Testis (tissue), 5 donors: ENCODE data around the gene TBCCD1. TPM values are rescaled to one million over a fixed set of nuclear protein-coding genes. Genes with fewer than 3 reads are reported as not detected.
A peak's percentile ranks its signal among the peaks of the same experiment; 100 is the strongest.

ENCODE experiments used
- DNase-seq: peaks from one replicate; pipeline ENCODE4 v3.0.0-alpha.2; 2019
- H3K27ac ChIP-seq, 2 donors: fragments of 200-600 bp; sonication (generic); one replicate each; pipeline ENCODE4 v1.5.1; 2019
- H3K27me3 ChIP-seq: fragments of 200-600 bp; sonication (generic); one replicate; pipeline ENCODE4 v1.5.1; 2019
- H3K36me3 ChIP-seq: fragments of 200-600 bp; sonication (generic); one replicate; pipeline ENCODE4 v1.5.1; 2017; ENCODE audit warnings: low read depth; ENCODE audit errors: missing control alignments
- H3K4me1 ChIP-seq: fragments of 200-600 bp; sonication (generic); one replicate; pipeline ENCODE4 v1.5.1; 2019
- H3K4me3 ChIP-seq, 2 donors: fragments of 200-600 bp; sonication (generic); one replicate each; pipeline ENCODE4 v1.5.1; 2017 to 2019
- H3K9me3 ChIP-seq: fragments of 200-600 bp; sonication (generic); one replicate; pipeline ENCODE4 v1.5.1; 2017
- CTCF ChIP-seq, 3 experiments: fragments of 450-650 bp in 2 of 3; fragments of 200-600 bp in 1 of 3; sonication (generic) in 1 of 3; IDR thresholded peaks; one replicate each; pipeline ENCODE4 v1.5.1; 2016 to 2019; ENCODE audit warnings: antibody characterized with exemption in 3 of 3, mild to moderate bottlenecking in 2 of 3, moderate library complexity in 1 of 3
- POLR2A ChIP-seq: fragments of 450-650 bp; IDR thresholded peaks from one replicate; pipeline ENCODE4 v1.6.1; 2017; ENCODE audit warnings: antibody characterized with exemption, mild to moderate bottlenecking, moderate library complexity
- WGBS, 2 donors: methylation state at CpG; one replicate each; pipeline ENCODE4 v1.1.5; 2018; 5-methylcytosine and 5-hydroxymethylcytosine counted together
- intact Hi-C: fragments of 100-400 bp; cut with DNase I; formaldehyde crosslinking; loops from one replicate; pipeline ENCODE4 v1.15.1; 2023; ENCODE audit warnings: low total_unique reads
- long read RNA-seq, 2 donors: transcript quantifications; one replicate each; lab custom pipeline, GENCODE V29; 2026
- polyA plus RNA-seq: library from polyadenylated mRNA; stranded (reverse); fragments of 350-450 nt; fragmentation: Illumina TruSeq; extraction: RNeasy Lipid Tissue Mini Kit (QIAGEN cat#74804); gene quantifications from one replicate; pipeline ENCODE4 v1.2.3, GENCODE V29; 2014; ENCODE audit warnings: low read depth, low replicate concordance; ENCODE audit not compliant: insufficient read depth
- total RNA-seq, 2 donors: library from RNA; depleted of rRNA; stranded (reverse); fragments of >200 nt; gene quantifications; one replicate each; pipeline ENCODE4 v1.2.3, GENCODE V29; 2016

The TBCCD1 gene
- total RNA-seq (10 to 100 TPM; 33.1 to 35.0 TPM), polyA plus RNA-seq (43.4 TPM)
- long read RNA-seq, donor 1, transcript TBCCD1-201 (8 exons, 2,441 nt), result major isoform, 5 of 160 reads
- long read RNA-seq, donor 1, partial matches to known transcripts, result 91 of 160 reads
- long read RNA-seq, donor 1, other reads (novel, unspliced or antisense), result 63 of 160 reads
- long read RNA-seq, donor 2, partial matches to known transcripts, result 0 of 1 reads
- long read RNA-seq, donor 2, other reads (novel, unspliced or antisense), result 0 of 1 reads

- 0% methylated on average over 5 to 30 of the region's 66 CpGs for WGBS, 2 donors
- intact Hi-C loops, result no loop called here
- no peaks in the 10 kb centered on the region for H3K9me3 ChIP-seq
- peak; percentile 82 for TF ChIP-seq POLR2A
- no peak for TF ChIP-seq CTCF (IDR thresholded peaks at IDR 0.05)
- no peaks in the 10 kb centered on the region for H3K36me3 ChIP-seq
- H3K27me3 ChIP-seq, result no peaks in the 10 kb centered on the region
- H3K4me3 ChIP-seq, result peak within 1 kb of the TSS; percentile 73 to 93
- peaks cover 17% of the 10 kb centered on the region for H3K4me1 ChIP-seq
- peak; percentile 93 for DNase-seq
- H3K27ac ChIP-seq, result peak within 1 kb of the TSS; percentile 76 to 88
These were observed at the start of gene TBCCD1 for GRCh38 chr3:186567072-186567921. TSS of gene TBCCD1 (minus strand) at chr3:186567339. CDS start at chr3:186564329, 3,010 bp downstream.

DNA sequence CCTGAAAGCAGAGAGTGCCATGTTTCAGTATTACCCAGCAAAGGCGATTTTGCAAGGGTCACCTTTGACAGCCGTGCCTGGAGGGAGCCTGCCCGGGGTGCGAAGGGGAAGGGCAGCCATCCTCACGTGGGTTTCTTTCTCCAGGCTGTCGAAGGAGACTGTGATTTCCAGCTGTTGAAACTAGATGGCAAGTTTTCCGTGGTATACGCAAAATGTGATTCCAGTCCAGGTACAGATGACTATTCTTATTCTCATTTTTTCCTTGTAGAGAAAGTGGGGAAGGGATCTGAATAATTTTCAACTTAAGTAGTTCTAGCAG is 49.1 kb upstream of the TBCCD1 start:
- Histone ChIP-seq H3K36me3 (no peaks in the 10 kb centered on the region), H3K4me1 (no peaks in the 10 kb centered on the region), H3K9me3 (no peaks in the 10 kb centered on the region), H3K4me3 (no peak overlapping the region), H3K27me3 (no peaks in the 10 kb centered on the region), H3K27ac (no peak overlapping the region)
- intact Hi-C loops, result loop anchor here (10.0 kb wide), 1 partner anchor 209 kb away; no protein-coding TSS in a partner anchor
- DNase-seq, result no peak
- TF ChIP-seq POLR2A, result no peak
- TF ChIP-seq CTCF (IDR thresholded peaks at IDR 0.05), result no peak
- WGBS, 2 donors, result 69 to 81% methylated on average over 8 of the region's 8 CpGs

GRCh38 chr3:186614597-186615483 is 47.7 kb upstream of the TBCCD1 start:
- H3K27me3 ChIP-seq, result no peaks in the 10 kb centered on the region

DNA sequence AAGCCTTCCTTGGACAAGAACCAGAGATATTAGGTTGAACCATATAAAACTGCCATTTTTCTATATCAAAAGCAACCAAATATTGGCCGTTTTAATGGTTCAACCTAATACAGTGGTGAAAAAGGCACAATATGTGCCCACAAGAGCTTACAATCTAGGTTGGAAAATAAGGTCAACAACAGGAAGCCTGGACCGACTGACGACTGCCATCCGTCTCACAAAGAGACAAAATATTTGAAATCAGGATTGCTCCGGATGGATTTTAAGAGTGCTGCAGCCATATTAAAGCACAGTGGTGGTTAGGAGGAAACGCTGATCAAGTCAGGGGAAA is 47.1 kb upstream of the TBCCD1 start:
- H3K4me3 ChIP-seq, result no peak overlapping the region
- no peaks in the 10 kb centered on the region for H3K27me3 ChIP-seq
- H3K36me3 ChIP-seq, result no peaks in the 10 kb centered on the region
- H3K4me1 ChIP-seq, result no peaks in the 10 kb centered on the region
- WGBS, 2 donors, result 38 to 53% methylated on average over 6 of the region's 6 CpGs
- TF ChIP-seq POLR2A (no peak), CTCF (IDR thresholded peaks at IDR 0.05) (no peak)
- H3K9me3 ChIP-seq, result no peaks in the 10 kb centered on the region
- intact Hi-C loops, result loop anchor here (10.0 kb wide), 1 partner anchor 211 kb away; no protein-coding TSS in a partner anchor
- no peak for DNase-seq
- no peak overlapping the region for H3K27ac ChIP-seq

More at GRCh38 chr3:186614597-186615483, 47.7 kb upstream of the TBCCD1 start:
- peak; percentile 85 for DNase-seq
- Histone ChIP-seq H3K4me3 (no peak overlapping the region), H3K4me1 (no peaks in the 10 kb centered on the region), H3K27ac (no peak overlapping the region), H3K9me3 (no peaks in the 10 kb centered on the region), H3K36me3 (no peaks in the 10 kb centered on the region)
- intact Hi-C loops, result loop anchor here (10.0 kb wide), 1 partner anchor 210 kb away; no protein-coding TSS in a partner anchor
- TF ChIP-seq CTCF (IDR thresholded peaks at IDR 0.05) (peak; percentile 82 to 98 (median 91)), POLR2A (no peak)
- 27% methylated on average over 16 of the region's 16 CpGs for WGBS, 2 donors
